Liver (tissue), 9 donors: Measurements from ENCODE around the gene LTBP2. TPM values are rescaled to one million over a fixed set of nuclear protein-coding genes. Genes with fewer than 3 reads are reported as not detected.

Source experiments
- DNase-seq: peaks from one replicate; pipeline ENCODE4 v3.0.0-alpha.2; 2017; ENCODE audit warnings: low spot score
- H3K27ac ChIP-seq, 2 donors: one replicate each; pipeline ENCODE4 v1.7.0; 2013; ENCODE audit warnings: inconsistent platforms in 2 of 2, low read length in 2 of 2, control low read depth in 1 of 2, low read depth in 1 of 2, mild to moderate bottlenecking in 1 of 2
- H3K27me3 ChIP-seq, 4 donors: one replicate each; pipeline versions ENCODE4 v1.6.1 to v1.7.0; 2013; ENCODE audit warnings: low read length in 3 of 4, inconsistent platforms in 1 of 4, mild to moderate bottlenecking in 1 of 4, moderate library complexity in 1 of 4; ENCODE audit not compliant: control insufficient read depth in 4 of 4, insufficient read depth in 4 of 4
- H3K36me3 ChIP-seq, 4 donors: one replicate each; pipeline versions ENCODE4 v1.6.1 to v1.7.0; 2013; ENCODE audit warnings: low read length in 3 of 4, mild to moderate bottlenecking in 3 of 4, low read depth in 1 of 4, moderate library complexity in 1 of 4; ENCODE audit not compliant: control insufficient read depth in 4 of 4, insufficient read depth in 3 of 4
- H3K4me1 ChIP-seq, 4 donors: one replicate each; pipeline versions ENCODE4 v1.6.1 to v1.7.0; 2013; ENCODE audit warnings: low read length in 3 of 4, mild to moderate bottlenecking in 3 of 4, moderate library complexity in 1 of 4; ENCODE audit not compliant: control insufficient read depth in 4 of 4, insufficient read depth in 4 of 4
- H3K4me3 ChIP-seq, 3 donors: one replicate each; pipeline versions ENCODE4 v1.6.1 to v1.7.0; 2013; ENCODE audit warnings: low read length in 3 of 3, control low read depth in 1 of 3, low read depth in 1 of 3, mild to moderate bottlenecking in 1 of 3
- H3K9ac ChIP-seq, 2 donors: one replicate each; pipeline ENCODE4 v1.7.0; 2013; ENCODE audit warnings: low read length in 2 of 2, mild to moderate bottlenecking in 2 of 2, moderate library complexity in 2 of 2, control low read depth in 1 of 2, low read depth in 1 of 2
- H3K9me3 ChIP-seq, 4 donors: one replicate each; pipeline versions ENCODE4 v1.6.1 to v1.7.0; 2013; ENCODE audit warnings: low read length in 3 of 4; ENCODE audit not compliant: control insufficient read depth in 4 of 4
- ATF3 ChIP-seq: IDR thresholded peaks from 2 replicates; pipeline ENCODE4 v1.6.1; 2016; ENCODE audit warnings: antibody characterized with exemption
- EGR1 ChIP-seq, 2 donors: IDR thresholded peaks; 2 replicates each; pipeline ENCODE4 v1.6.1; 2016 to 2018; ENCODE audit warnings: antibody characterized with exemption in 2 of 2, low read depth in 2 of 2
- FOXA1 ChIP-seq: IDR thresholded peaks from 2 replicates; pipeline ENCODE4 v1.6.1; 2016; ENCODE audit warnings: antibody characterized with exemption
- FOXA2 ChIP-seq: IDR thresholded peaks from 2 replicates; pipeline ENCODE4 v1.6.1; 2016; ENCODE audit warnings: antibody characterized with exemption
- HNF4A ChIP-seq, 2 donors: conservative IDR thresholded peaks; 2 replicates each; pipeline ENCODE4 v1.6.1; 2016; ENCODE audit warnings: antibody characterized with exemption in 2 of 2, mild to moderate bottlenecking in 2 of 2
- HNF4G ChIP-seq: IDR thresholded peaks from 2 replicates; pipeline ENCODE4 v1.6.1; 2016; ENCODE audit warnings: antibody characterized with exemption
- MAX ChIP-seq: IDR thresholded peaks from 2 replicates; pipeline ENCODE4 v1.6.1; 2016; ENCODE audit warnings: antibody characterized with exemption
- NR2F2 ChIP-seq: IDR thresholded peaks from 2 replicates; pipeline ENCODE4 v1.6.1; 2016; ENCODE audit warnings: antibody characterized with exemption
- RAD21 ChIP-seq, 2 donors: IDR thresholded peaks; 2 replicates each; pipeline ENCODE4 v1.6.1; 2016; ENCODE audit warnings: antibody characterized with exemption in 2 of 2, mild to moderate bottlenecking in 2 of 2
- RXRA ChIP-seq, 2 donors: IDR thresholded peaks; 2 replicates each; pipeline ENCODE4 v1.6.1; 2017 to 2018; ENCODE audit warnings: antibody characterized with exemption in 2 of 2, mild to moderate bottlenecking in 1 of 2
- SP1 ChIP-seq: IDR thresholded peaks from 2 replicates; pipeline ENCODE4 v1.6.1; 2018; ENCODE audit warnings: antibody characterized with exemption, mild to moderate bottlenecking
- YY1 ChIP-seq: IDR thresholded peaks from 2 replicates; pipeline ENCODE4 v1.6.1; 2016; ENCODE audit warnings: antibody characterized with exemption, mild to moderate bottlenecking
- ZBTB33 ChIP-seq: IDR thresholded peaks from 2 replicates; pipeline ENCODE4 v1.6.1; 2016; ENCODE audit warnings: antibody characterized with exemption
- WGBS: extraction: QIAGEN DNeasy Blood & Tissue Kit; methylation state at CpG from one replicate; pipeline ENCODE4 v1.1.7; 2013; 5-methylcytosine and 5-hydroxymethylcytosine counted together
- polyA plus RNA-seq, 2 donors: library from polyadenylated mRNA; stranded (reverse) in 1 of 2; unstranded in 1 of 2; fragments of 200-250 nt in 1 of 2; fragments of >200 nt in 1 of 2; fragmentation: Nextera tagmentation in 1 of 2; extraction: Ambion mirVana in 1 of 2; gene quantifications; one replicate each; pipeline versions ENCODE4 v1.2.1 to v1.2.3, GENCODE V29; 2013 to 2015
- total RNA-seq, 2 donors: library from RNA; depleted of rRNA; stranded (reverse); fragments of >200 nt; gene quantifications; one replicate each; pipeline ENCODE4 v1.2.3, GENCODE V29; 2014
- TF ChIP-seq, protein P1 (sequence below): IDR thresholded peaks from 2 replicates; pipeline ENCODE4 v1.6.1; 2016; ENCODE audit warnings: antibody characterized with exemption, mild to moderate bottlenecking
- TF ChIP-seq, protein P2 (sequence below): fragments of 150-350 bp; IDR thresholded peaks from 2 replicates; pipeline ENCODE4 v1.5.1; 2017; ENCODE audit warnings: improper control_type of control experiment, low read depth, low read length; ENCODE audit not compliant: missing input control
- donor health status: healthy.
- donor health status: healthy.
- donor health status: healthy.
- donor health status: healthy.
- donor health status: healthy.

LTBP2 gene
- total and polyA plus RNA-seq, 4 donors = 0.24 to 1.3 (median 0.89) TPM

DNA sequence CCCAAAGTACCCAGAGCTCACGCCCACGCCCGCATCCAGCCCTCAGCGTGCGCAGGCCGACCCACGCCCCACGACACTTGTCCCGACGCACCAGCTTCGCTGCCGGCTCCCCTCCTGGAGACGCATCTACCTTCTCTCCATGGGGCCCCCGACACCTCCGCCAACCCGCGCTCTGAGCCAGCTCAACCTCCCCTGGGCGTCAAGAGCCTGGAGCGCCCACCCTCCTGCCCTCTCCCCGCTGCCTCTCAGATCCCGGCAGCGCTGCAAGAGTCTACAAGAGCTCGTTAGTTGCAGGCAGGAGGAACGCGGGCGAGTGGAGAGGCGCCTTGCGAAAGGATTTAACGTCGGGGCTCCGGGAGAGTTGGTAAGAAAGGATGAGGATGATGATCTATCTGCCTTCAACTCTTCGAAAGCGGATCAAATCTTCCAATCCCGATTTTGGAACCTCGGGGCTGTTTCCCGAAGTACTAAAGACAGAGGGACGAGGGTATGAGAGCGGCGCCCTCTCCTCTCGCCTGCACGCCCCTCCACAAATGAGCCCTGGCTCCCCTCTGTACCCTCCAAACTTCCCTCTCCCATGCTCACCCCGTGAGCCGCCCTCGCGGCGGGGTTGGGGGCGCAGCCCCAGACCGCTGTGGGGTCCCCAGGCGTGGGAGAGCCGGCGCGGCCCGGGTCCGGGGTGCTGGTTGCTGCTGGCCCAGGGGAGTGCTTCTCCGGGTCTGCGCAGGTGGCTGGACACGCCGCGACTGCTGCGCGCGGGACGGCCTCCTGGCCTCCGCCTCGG, 979 bp downstream of the LTBP2 start:
- no peak for DNase-seq
- TF ChIP-seq RXRA (IDR thresholded peaks at IDR 0.05) (no peak), MAX (no peak), HNF4A (conservative IDR thresholded peaks at IDR 0.05) (no peak), FOXA1 (no peak), FOXA2 (no peak), ATF3 (no peak), RAD21 (IDR thresholded peaks at IDR 0.05) (no peak), ZBTB33 (no peak)
- TF ChIP-seq, protein P1, sequence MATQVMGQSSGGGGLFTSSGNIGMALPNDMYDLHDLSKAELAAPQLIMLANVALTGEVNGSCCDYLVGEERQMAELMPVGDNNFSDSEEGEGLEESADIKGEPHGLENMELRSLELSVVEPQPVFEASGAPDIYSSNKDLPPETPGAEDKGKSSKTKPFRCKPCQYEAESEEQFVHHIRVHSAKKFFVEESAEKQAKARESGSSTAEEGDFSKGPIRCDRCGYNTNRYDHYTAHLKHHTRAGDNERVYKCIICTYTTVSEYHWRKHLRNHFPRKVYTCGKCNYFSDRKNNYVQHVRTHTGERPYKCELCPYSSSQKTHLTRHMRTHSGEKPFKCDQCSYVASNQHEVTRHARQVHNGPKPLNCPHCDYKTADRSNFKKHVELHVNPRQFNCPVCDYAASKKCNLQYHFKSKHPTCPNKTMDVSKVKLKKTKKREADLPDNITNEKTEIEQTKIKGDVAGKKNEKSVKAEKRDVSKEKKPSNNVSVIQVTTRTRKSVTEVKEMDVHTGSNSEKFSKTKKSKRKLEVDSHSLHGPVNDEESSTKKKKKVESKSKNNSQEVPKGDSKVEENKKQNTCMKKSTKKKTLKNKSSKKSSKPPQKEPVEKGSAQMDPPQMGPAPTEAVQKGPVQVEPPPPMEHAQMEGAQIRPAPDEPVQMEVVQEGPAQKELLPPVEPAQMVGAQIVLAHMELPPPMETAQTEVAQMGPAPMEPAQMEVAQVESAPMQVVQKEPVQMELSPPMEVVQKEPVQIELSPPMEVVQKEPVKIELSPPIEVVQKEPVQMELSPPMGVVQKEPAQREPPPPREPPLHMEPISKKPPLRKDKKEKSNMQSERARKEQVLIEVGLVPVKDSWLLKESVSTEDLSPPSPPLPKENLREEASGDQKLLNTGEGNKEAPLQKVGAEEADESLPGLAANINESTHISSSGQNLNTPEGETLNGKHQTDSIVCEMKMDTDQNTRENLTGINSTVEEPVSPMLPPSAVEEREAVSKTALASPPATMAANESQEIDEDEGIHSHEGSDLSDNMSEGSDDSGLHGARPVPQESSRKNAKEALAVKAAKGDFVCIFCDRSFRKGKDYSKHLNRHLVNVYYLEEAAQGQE = no peak
- Histone ChIP-seq H3K4me3 (peak overlapping the region in 2 of 3 donors; percentile 72 to 76), H3K27me3 (peaks cover 0 to 10% (median 0%) of the 10 kb centered on the region in 4 donors), H3K9ac (no peak overlapping the region), H3K4me1 (peaks cover 3 to 17% (median 9%) of the 10 kb centered on the region in 4 donors), H3K36me3 (no peaks in the 10 kb centered on the region), H3K9me3 (no peaks in the 10 kb centered on the region), H3K27ac (no peak overlapping the region)
- WGBS = 20% methylated on average over 65 of the region's 65 CpGs

DNA sequence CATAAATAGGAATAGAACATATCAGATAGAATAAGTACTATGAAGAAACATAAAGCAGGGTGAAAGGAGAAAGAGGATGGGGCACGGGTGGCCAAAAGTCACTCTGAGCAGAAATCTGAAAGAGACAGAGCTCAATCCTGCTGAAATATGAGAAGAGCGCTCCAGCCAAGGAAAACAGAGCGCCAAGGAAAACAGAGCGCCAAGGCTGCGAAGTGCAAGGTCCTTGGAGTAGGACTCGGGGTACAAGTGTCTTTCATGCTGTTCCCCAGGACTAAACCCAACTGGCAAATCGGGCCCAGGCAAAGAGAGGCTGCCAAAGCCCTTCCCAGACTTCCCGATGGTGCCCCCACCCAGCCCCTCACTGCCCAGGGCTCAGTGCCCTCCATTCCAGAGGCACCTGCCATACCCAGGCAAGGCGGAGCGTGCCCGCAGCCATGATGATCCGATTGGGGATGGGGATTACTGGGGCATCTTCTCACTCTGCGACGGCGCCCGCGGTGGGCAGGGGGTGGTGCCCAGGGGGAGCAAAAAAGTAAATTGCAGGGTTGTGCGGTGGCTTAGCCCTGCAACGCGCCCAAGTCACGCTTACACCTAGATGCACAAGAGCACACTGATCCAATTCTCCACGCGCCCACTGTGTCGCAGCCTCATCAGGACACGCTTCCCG, 1.7 kb downstream of the LTBP2 start:
- Histone ChIP-seq H3K27ac (no peak overlapping the region), H3K9me3 (no peaks in the 10 kb centered on the region), H3K9ac (peak overlapping the region in 1 of 2 donors; percentile 27), H3K27me3 (peaks cover 0 to 10% (median 0%) of the 10 kb centered on the region in 4 donors), H3K36me3 (no peaks in the 10 kb centered on the region), H3K4me3 (no peak overlapping the region), H3K4me1 (peaks cover 3 to 17% (median 9%) of the 10 kb centered on the region in 4 donors)
- no peak for DNase-seq
- WGBS = 73% methylated on average over 26 of the region's 26 CpGs
- TF ChIP-seq NR2F2 (no peak), YY1 (no peak), ZBTB33 (no peak), HNF4G (no peak), SP1 (no peak), EGR1 (IDR thresholded peaks at IDR 0.05; ENCODE audit: low read depth in 2 of 2) (no peak), MAX (no peak), RAD21 (IDR thresholded peaks at IDR 0.05) (no peak), FOXA2 (no peak), HNF4A (conservative IDR thresholded peaks at IDR 0.05) (no peak)
- TF ChIP-seq, protein P2, sequence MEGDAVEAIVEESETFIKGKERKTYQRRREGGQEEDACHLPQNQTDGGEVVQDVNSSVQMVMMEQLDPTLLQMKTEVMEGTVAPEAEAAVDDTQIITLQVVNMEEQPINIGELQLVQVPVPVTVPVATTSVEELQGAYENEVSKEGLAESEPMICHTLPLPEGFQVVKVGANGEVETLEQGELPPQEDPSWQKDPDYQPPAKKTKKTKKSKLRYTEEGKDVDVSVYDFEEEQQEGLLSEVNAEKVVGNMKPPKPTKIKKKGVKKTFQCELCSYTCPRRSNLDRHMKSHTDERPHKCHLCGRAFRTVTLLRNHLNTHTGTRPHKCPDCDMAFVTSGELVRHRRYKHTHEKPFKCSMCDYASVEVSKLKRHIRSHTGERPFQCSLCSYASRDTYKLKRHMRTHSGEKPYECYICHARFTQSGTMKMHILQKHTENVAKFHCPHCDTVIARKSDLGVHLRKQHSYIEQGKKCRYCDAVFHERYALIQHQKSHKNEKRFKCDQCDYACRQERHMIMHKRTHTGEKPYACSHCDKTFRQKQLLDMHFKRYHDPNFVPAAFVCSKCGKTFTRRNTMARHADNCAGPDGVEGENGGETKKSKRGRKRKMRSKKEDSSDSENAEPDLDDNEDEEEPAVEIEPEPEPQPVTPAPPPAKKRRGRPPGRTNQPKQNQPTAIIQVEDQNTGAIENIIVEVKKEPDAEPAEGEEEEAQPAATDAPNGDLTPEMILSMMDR = no peak
- TF ChIP-seq, protein P1 = no peak
